H9 (cell line): ENCODE data around the gene ATP1A2. TPM values are rescaled to one million over a fixed set of nuclear protein-coding genes. Genes with fewer than 3 reads are reported as not detected.

Experiments
- DNase-seq: peaks from one replicate; pipeline ENCODE4 v3.0.0-alpha.2; 2017
- H2AFZ ChIP-seq: one replicate; pipeline ENCODE4 v1.6.1; 2013; ENCODE audit warnings: mild to moderate bottlenecking, low read length, control low read depth, moderate library complexity
- H2AK5ac ChIP-seq: 2 replicates; pipeline ENCODE4 v1.6.1; 2013; ENCODE audit warnings: low read length, control low read depth, mixed read lengths; ENCODE audit not compliant: insufficient read length
- H2BK120ac ChIP-seq: one replicate; pipeline ENCODE4 v1.6.1; 2013; ENCODE audit warnings: low read depth, mild to moderate bottlenecking, low read length, control low read depth, inconsistent platforms; ENCODE audit not compliant: poor library complexity, severe bottlenecking
- H2BK12ac ChIP-seq: 2 replicates; pipeline ENCODE4 v1.6.1; 2013; ENCODE audit warnings: low read length, control low read depth, mixed read lengths, low read depth; ENCODE audit not compliant: insufficient read length
- H2BK15ac ChIP-seq: 2 replicates; pipeline ENCODE4 v1.6.1; 2013; ENCODE audit warnings: low read depth, low read length, control low read depth
- H2BK20ac ChIP-seq: one replicate; pipeline ENCODE4 v1.6.1; 2013; ENCODE audit warnings: low read depth, mild to moderate bottlenecking, low read length, control low read depth, inconsistent platforms; ENCODE audit not compliant: poor library complexity, severe bottlenecking
- H2BK5ac ChIP-seq: 2 replicates; pipeline ENCODE4 v1.6.1; 2013; ENCODE audit warnings: low read length, control low read depth, mixed read lengths; ENCODE audit not compliant: insufficient read length
- H3K14ac ChIP-seq: 2 replicates; pipeline ENCODE4 v1.6.1; 2013; ENCODE audit warnings: low read length, control low read depth; ENCODE audit not compliant: insufficient read depth
- H3K18ac ChIP-seq: 2 replicates; pipeline ENCODE4 v1.6.1; 2013; ENCODE audit warnings: low read depth, mild to moderate bottlenecking, mixed read lengths, low read length, control low read depth; ENCODE audit not compliant: insufficient read length
- H3K23ac ChIP-seq: 2 replicates; pipeline ENCODE4 v1.6.1; 2013; ENCODE audit warnings: low read length, control low read depth, mixed read lengths, low read depth; ENCODE audit not compliant: insufficient read length
- H3K23me2 ChIP-seq: 2 replicates; pipeline ENCODE4 v1.6.1; 2013; ENCODE audit warnings: low read depth, mild to moderate bottlenecking, mixed read lengths, low read length, control low read depth; ENCODE audit not compliant: insufficient read length, poor library complexity, severe bottlenecking
- H3K27ac ChIP-seq: 2 replicates; pipeline ENCODE4 v1.5.1; 2013; ENCODE audit warnings: low read length, control low read depth, mixed read lengths, low read depth; ENCODE audit not compliant: insufficient read length
- H3K27me3 ChIP-seq: 2 replicates; pipeline ENCODE4 v1.6.1; 2013; ENCODE audit warnings: low read length, control low read depth, inconsistent platforms; ENCODE audit not compliant: insufficient read depth
- H3K4ac ChIP-seq: 2 replicates; pipeline ENCODE4 v1.6.1; 2013; ENCODE audit warnings: low read depth, mild to moderate bottlenecking, control low read depth, inconsistent platforms, low read length, moderate library complexity
- H3K4me1 ChIP-seq: 2 replicates; pipeline ENCODE4 v1.6.1; 2013; ENCODE audit warnings: low read length, control low read depth, inconsistent platforms; ENCODE audit not compliant: insufficient read depth
- H3K4me2 ChIP-seq: 2 replicates; pipeline ENCODE4 v1.6.1; 2013; ENCODE audit warnings: low read length, control low read depth, mixed read lengths; ENCODE audit not compliant: insufficient read length, insufficient read depth
- H3K56ac ChIP-seq: 2 replicates; pipeline ENCODE4 v1.6.1; 2013; ENCODE audit warnings: low read depth, mild to moderate bottlenecking, mixed read lengths, low read length, control low read depth; ENCODE audit not compliant: insufficient read length
- H3K79me1 ChIP-seq: 2 replicates; pipeline ENCODE4 v1.6.1; 2013; ENCODE audit warnings: low read depth, mild to moderate bottlenecking, moderate library complexity, low read length, control low read depth, inconsistent platforms; ENCODE audit not compliant: insufficient read depth, poor library complexity, severe bottlenecking
- H3K79me2 ChIP-seq: 2 replicates; pipeline ENCODE4 v1.6.1; 2013; ENCODE audit warnings: low read length, control low read depth, inconsistent platforms; ENCODE audit not compliant: insufficient read depth
- H3K9ac ChIP-seq: 2 replicates; pipeline ENCODE4 v1.6.1; 2013; ENCODE audit warnings: low read length, control low read depth, mixed read lengths; ENCODE audit not compliant: insufficient read length; ENCODE audit errors: extremely low read depth
- H3K9me3 ChIP-seq: one replicate; pipeline ENCODE4 v1.6.1; 2013; ENCODE audit warnings: low read depth, low read length, inconsistent platforms; ENCODE audit not compliant: control insufficient read depth
- H3T11ph ChIP-seq: one replicate; pipeline ENCODE4 v1.6.1; 2013; ENCODE audit warnings: mild to moderate bottlenecking, low read length, control low read depth, inconsistent platforms
- H4K20me1 ChIP-seq: one replicate; pipeline ENCODE4 v1.6.1; 2013; ENCODE audit not compliant: control insufficient read depth, insufficient read length, insufficient read depth
- H4K5ac ChIP-seq: 2 replicates; pipeline ENCODE4 v1.6.1; 2013; ENCODE audit warnings: low read depth, mild to moderate bottlenecking, mixed read lengths, low read length, control low read depth; ENCODE audit not compliant: insufficient read length
- H4K8ac ChIP-seq: replicated peaks from 2 replicates; pipeline ENCODE4 v1.6.1; 2013; ENCODE audit warnings: low read length, control low read depth, mixed read lengths, low read depth; ENCODE audit not compliant: insufficient read length
- H4K91ac ChIP-seq: 2 replicates; pipeline ENCODE4 v1.6.1; 2013; ENCODE audit warnings: low read depth, mild to moderate bottlenecking, moderate library complexity, mixed read lengths, low read length, control low read depth; ENCODE audit not compliant: insufficient read length
- H3K27ac Mint-ChIP-seq, 3 experiments: 2 replicates in 2 of 3; 3 replicates in 1 of 3; pipeline ENCODE4 v1.8.0; 2020 to 2021; ENCODE audit warnings: mixed read lengths in 3 of 3, mild to moderate bottlenecking in 1 of 3, moderate library complexity in 1 of 3
- H3K27me3 Mint-ChIP-seq: 2 replicates; pipeline ENCODE4 v1.8.0; 2021; ENCODE audit warnings: low read depth, mild to moderate bottlenecking, moderate library complexity, mixed read lengths
- H3K36me3 Mint-ChIP-seq, 3 experiments: 2 replicates in 2 of 3; 3 replicates in 1 of 3; pipeline ENCODE4 v1.8.0; 2020 to 2021; ENCODE audit warnings: low read depth in 3 of 3, mixed read lengths in 3 of 3; ENCODE audit not compliant: insufficient read depth in 1 of 3
- H3K4me1 Mint-ChIP-seq, 2 experiments: 2 replicates each; pipeline ENCODE4 v1.8.0; 2020; ENCODE audit warnings: mixed read lengths in 2 of 2
- H3K4me3 Mint-ChIP-seq, 2 experiments: 2 replicates in 1 of 2; 3 replicates in 1 of 2; pipeline ENCODE4 v1.8.0; 2020 to 2021; ENCODE audit warnings: mild to moderate bottlenecking in 2 of 2, mixed read lengths in 2 of 2, moderate library complexity in 1 of 2
- H3K9me3 Mint-ChIP-seq, 2 experiments: 2 replicates in 1 of 2; 3 replicates in 1 of 2; pipeline ENCODE4 v1.8.0; 2020; ENCODE audit warnings: mild to moderate bottlenecking in 2 of 2, mixed read lengths in 2 of 2, moderate library complexity in 1 of 2
- WGBS: extraction: QIAGEN DNeasy Blood & Tissue Kit; methylation state at CpG from one replicate; pipeline ENCODE4 v1.1.7; 2013; ENCODE audit warnings: missing lambda C conversion rate, low lambda C conversion rate, mixed read lengths; ENCODE audit not compliant: insufficient read length; ENCODE audit errors: extremely low coverage; 5-methylcytosine and 5-hydroxymethylcytosine counted together
- total RNA-seq: library from RNA; stranded (reverse); gene quantifications from 2 replicates; pipeline ENCODE4 v1.2.1, GENCODE V29; 2021
- TF ChIP-seq, protein P1 (sequence below): fragments of 200-600 bp; sonication (generic); conservative IDR thresholded peaks from 3 replicates; pipeline ENCODE4 v1.8.0; 2021; ENCODE audit warnings: antibody characterized with exemption, mild to moderate bottlenecking

The ATP1A2 gene
- total RNA-seq, 1 experiment from 2014 or later: 3.0 TPM

DNA sequence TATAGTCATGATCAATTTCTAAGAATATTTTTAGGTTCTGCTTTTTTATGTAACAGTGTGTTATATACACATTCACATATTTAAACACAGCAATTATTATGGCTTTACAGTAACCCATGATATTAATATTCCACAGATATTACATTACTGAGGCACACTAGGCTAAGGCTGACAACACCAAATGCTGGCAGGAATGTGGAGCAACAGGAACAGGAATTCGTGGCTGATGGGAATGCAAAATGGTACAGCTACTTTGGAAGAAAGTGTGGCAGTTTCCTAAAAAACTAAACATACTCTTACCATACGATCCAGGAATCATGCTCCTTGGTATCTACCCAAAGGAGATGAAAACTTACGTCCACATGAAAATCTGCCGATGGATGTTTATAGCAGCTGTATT lies 36.1 kb upstream of the ATP1A2 start:
- Histone ChIP-seq H4K20me1 (no peaks in the 10 kb centered on the region), H3K79me2 (no peaks in the 10 kb centered on the region), H3K23ac (no peak overlapping the region), H3K23me2 (no peaks in the 10 kb centered on the region), H3K4me2 (no peak overlapping the region), H3K4ac (no peak overlapping the region), H3K27ac (no peak overlapping the region), H2BK12ac (no peak overlapping the region), H3K27me3 (peaks cover 7% of the 10 kb centered on the region; the same call in 1 of the 2 replicates), H3K56ac (no peak overlapping the region), H2BK5ac (no peak overlapping the region), H3K18ac (no peak overlapping the region), H3K14ac (no peak overlapping the region), H3K9ac (no peak overlapping the region), H2AK5ac (no peak overlapping the region), H2BK120ac (no peak overlapping the region), H2BK15ac (no peak overlapping the region), H3K4me1 (0 out of 2 replicates have a peak, but pooled peaks cover 2% of the 10 kb centered on the region), H3T11ph (no peak overlapping the region), H4K91ac (no peak overlapping the region), H3K9me3 (no peaks in the 10 kb centered on the region), H2BK20ac (no peak overlapping the region), H4K8ac (no peak overlapping the region), H2AFZ (no peak overlapping the region), H4K5ac (no peak overlapping the region), H3K79me1 (no peaks in the 10 kb centered on the region)
- WGBS: no CpG with 5 or more reads among the region's 4 CpGs
- peaks cover 0 to 4% (median 3%) of the 10 kb centered on the region in 3 experiments; a peak in 3 of 7 replicates for H3K36me3 Mint-ChIP-seq
- no peaks in the 10 kb centered on the region; a peak in 1 of 5 replicates for H3K9me3 Mint-ChIP-seq
- peaks cover 4 to 6% of the 10 kb centered on the region in 2 experiments; a peak in 3 of 4 replicates for H3K4me1 Mint-ChIP-seq
- H3K27ac Mint-ChIP-seq: no peak overlapping the region
- TF ChIP-seq, protein P1, sequence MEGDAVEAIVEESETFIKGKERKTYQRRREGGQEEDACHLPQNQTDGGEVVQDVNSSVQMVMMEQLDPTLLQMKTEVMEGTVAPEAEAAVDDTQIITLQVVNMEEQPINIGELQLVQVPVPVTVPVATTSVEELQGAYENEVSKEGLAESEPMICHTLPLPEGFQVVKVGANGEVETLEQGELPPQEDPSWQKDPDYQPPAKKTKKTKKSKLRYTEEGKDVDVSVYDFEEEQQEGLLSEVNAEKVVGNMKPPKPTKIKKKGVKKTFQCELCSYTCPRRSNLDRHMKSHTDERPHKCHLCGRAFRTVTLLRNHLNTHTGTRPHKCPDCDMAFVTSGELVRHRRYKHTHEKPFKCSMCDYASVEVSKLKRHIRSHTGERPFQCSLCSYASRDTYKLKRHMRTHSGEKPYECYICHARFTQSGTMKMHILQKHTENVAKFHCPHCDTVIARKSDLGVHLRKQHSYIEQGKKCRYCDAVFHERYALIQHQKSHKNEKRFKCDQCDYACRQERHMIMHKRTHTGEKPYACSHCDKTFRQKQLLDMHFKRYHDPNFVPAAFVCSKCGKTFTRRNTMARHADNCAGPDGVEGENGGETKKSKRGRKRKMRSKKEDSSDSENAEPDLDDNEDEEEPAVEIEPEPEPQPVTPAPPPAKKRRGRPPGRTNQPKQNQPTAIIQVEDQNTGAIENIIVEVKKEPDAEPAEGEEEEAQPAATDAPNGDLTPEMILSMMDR: no peak
- H3K4me3 Mint-ChIP-seq: no peak overlapping the region
- DNase-seq: no peak
- peaks cover 85% of the 10 kb centered on the region for H3K27me3 Mint-ChIP-seq
